A673 (cell line): ENCODE data around the gene KCNJ5.

Experiments
- EZH2 ChIP-seq: fragments of 200-600 bp; sonication (generic); IDR thresholded peaks from 2 replicates; pipeline ENCODE4 v1.6.1; 2017; ENCODE audit warnings: borderline replicate concordance, low read depth, mild to moderate bottlenecking, mixed read lengths, antibody characterized with exemption, low read length; ENCODE audit not compliant: poor library complexity, severe bottlenecking
- TF ChIP-seq, protein P1 (sequence below): fragments of 300-800, 200-600 bp; sonication (generic); conservative IDR thresholded peaks from 2 replicates; pipeline ENCODE4 v1.5.1; 2017; ENCODE audit warnings: low read depth, mild to moderate bottlenecking, antibody characterized with exemption, low read length, moderate library complexity, mixed read lengths

DNA sequence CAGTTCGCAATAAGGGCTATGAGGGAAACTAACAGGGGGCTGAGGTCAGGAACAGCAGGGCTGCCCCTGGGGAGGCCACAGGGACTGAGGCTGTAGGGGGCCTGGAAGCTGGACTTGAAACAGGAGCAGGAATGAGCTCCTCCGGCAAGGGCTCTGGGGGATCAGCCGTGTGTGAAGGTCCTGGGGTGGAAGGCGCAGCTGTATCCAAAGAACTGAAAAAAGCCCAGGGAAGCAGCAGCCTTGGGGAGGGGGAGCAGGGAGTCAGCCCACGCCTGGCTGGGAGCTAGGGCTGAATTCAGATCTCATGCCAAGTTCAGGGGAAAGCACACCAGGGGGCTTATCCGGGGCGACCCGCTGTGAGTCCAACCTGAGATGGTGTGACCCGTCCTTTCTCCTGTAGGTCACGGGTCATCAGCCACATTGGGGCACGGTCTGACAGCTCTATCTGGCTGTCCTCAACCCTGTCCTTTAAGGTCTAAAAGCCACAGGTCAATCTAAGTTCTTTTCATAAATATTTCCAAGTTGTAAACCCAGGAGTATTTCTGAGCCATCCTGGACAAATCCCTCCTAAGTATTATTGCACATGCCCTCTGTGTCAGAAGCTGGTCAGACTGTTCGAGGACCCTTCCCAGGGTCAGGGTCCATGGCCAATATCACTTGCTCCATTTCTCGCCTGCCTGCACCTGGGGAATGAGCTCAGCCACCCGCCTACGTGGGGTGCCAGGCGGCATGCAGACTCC is 33.5 kb downstream of the KCNJ5 start:
- TF ChIP-seq EZH2 = no peak
- TF ChIP-seq, protein P1, sequence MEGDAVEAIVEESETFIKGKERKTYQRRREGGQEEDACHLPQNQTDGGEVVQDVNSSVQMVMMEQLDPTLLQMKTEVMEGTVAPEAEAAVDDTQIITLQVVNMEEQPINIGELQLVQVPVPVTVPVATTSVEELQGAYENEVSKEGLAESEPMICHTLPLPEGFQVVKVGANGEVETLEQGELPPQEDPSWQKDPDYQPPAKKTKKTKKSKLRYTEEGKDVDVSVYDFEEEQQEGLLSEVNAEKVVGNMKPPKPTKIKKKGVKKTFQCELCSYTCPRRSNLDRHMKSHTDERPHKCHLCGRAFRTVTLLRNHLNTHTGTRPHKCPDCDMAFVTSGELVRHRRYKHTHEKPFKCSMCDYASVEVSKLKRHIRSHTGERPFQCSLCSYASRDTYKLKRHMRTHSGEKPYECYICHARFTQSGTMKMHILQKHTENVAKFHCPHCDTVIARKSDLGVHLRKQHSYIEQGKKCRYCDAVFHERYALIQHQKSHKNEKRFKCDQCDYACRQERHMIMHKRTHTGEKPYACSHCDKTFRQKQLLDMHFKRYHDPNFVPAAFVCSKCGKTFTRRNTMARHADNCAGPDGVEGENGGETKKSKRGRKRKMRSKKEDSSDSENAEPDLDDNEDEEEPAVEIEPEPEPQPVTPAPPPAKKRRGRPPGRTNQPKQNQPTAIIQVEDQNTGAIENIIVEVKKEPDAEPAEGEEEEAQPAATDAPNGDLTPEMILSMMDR = no peak
